Right lobe of liver (tissue), 4 donors: Measurements from ENCODE around the gene ZKSCAN2.

ENCODE experiments used
- CTCF ChIP-seq, 4 donors: fragments of 200-600 bp in 3 of 4; fragments of 450-650 bp in 1 of 4; IDR thresholded peaks; one replicate each; pipeline versions ENCODE4 v1.5.1 to v1.8.0; 2016 to 2022; ENCODE audit warnings: antibody characterized with exemption in 4 of 4, mild to moderate bottlenecking in 2 of 4
- POLR2A ChIP-seq: fragments of 450-650 bp; IDR thresholded peaks from one replicate; pipeline ENCODE4 v1.6.1; 2017; ENCODE audit warnings: antibody characterized with exemption, mild to moderate bottlenecking
- donor health status: DM: no; HTN: no; CAD: no.
- donor health status: DM: no; HTN: no; CAD: no.
- donor health status: DM: no; HTN: yes; CAD: no.

- TF ChIP-seq CTCF (IDR thresholded peaks at IDR 0.05) (no peak), POLR2A (no peak)
Observed at GRCh38 chr16:25189305-25189704, 68.3 kb downstream of the ZKSCAN2 start.
